IPS DF 6.9 (cell line): ENCODE measurements around the gene ADH1C.

ENCODE experiments used
- DNase-seq: peaks from one replicate; pipeline ENCODE4 v3.0.0-alpha.2; 2013; ENCODE audit warnings: low read depth, low spot score
- H3K27ac ChIP-seq: one replicate; pipeline ENCODE4 v1.5.1; 2013; ENCODE audit warnings: low read length, control low read depth
- H3K27me3 ChIP-seq: 2 replicates; pipeline ENCODE4 v1.6.1; 2013; ENCODE audit warnings: mild to moderate bottlenecking, low read length; ENCODE audit not compliant: control insufficient read depth, insufficient read depth
- H3K36me3 ChIP-seq: 2 replicates; pipeline ENCODE4 v1.6.1; 2013; ENCODE audit warnings: low read length; ENCODE audit not compliant: control insufficient read depth, insufficient read depth
- H3K4me1 ChIP-seq: 2 replicates; pipeline ENCODE4 v1.6.1; 2013; ENCODE audit warnings: low read length; ENCODE audit not compliant: control insufficient read depth, insufficient read depth
- H3K4me3 ChIP-seq: 2 replicates; pipeline ENCODE4 v1.5.1; 2013; ENCODE audit warnings: mild to moderate bottlenecking, low read length
- H3K9me3 ChIP-seq: 2 replicates; pipeline ENCODE4 v1.6.1; 2013; ENCODE audit warnings: low read length, inconsistent platforms; ENCODE audit not compliant: control insufficient read depth, insufficient read depth
- WGBS: extraction: QIAGEN DNeasy Blood & Tissue Kit; methylation state at CpG from one replicate; pipeline ENCODE4 v1.1.7; 2013; ENCODE audit warnings: mixed read lengths, missing lambda C conversion rate; ENCODE audit not compliant: insufficient read length, insufficient coverage; 5-methylcytosine and 5-hydroxymethylcytosine counted together

ADH1C gene

DNA sequence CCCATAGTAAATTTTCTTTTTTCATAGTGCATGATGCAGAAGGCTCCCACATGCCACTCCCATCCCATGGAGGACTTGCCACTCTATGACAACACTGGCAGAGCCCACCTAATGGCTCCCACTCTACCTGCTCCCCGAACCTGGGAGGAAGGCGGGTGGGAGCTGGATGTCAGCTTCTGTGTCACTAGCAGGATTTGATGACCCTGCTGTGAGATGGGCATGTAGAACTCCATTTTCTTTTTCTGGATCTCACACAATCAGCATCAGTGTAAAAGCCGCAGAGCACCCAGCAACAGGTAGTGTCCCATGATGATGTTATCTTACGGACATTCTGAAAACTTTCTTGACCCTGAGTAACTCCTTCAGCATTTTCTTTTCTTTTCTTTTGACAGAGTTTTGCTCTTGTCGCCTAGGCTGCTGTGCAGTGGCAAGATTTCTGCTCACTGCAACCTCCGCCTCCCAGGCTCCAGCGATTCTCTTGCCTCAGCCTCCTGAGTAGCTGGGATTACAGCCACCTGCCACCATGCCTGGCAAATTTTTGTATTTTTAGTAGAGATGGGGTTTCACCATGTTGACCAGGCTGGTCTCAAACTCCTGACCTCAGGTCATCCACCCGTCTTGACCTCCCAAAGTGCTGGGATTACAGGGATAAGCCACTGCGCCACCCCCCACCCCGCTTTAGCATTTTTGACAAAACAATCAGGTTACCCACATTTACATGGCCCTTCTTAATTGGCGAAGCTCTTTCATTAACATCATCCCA, 46.7 kb downstream of the ADH1C start:
- no CpG with 5 or more reads among the region's 11 CpGs for whole genome bisulfite sequencing
- no peak overlapping the region for H3K27ac ChIP-seq
- H3K4me3 ChIP-seq = no peak overlapping the region
- DNase-seq = no peak
- H3K4me1 ChIP-seq = no peaks in the 10 kb centered on the region
- H3K27me3 ChIP-seq = no peaks in the 10 kb centered on the region
- no peaks in the 10 kb centered on the region for H3K9me3 ChIP-seq
- no peaks in the 10 kb centered on the region for H3K36me3 ChIP-seq

DNA sequence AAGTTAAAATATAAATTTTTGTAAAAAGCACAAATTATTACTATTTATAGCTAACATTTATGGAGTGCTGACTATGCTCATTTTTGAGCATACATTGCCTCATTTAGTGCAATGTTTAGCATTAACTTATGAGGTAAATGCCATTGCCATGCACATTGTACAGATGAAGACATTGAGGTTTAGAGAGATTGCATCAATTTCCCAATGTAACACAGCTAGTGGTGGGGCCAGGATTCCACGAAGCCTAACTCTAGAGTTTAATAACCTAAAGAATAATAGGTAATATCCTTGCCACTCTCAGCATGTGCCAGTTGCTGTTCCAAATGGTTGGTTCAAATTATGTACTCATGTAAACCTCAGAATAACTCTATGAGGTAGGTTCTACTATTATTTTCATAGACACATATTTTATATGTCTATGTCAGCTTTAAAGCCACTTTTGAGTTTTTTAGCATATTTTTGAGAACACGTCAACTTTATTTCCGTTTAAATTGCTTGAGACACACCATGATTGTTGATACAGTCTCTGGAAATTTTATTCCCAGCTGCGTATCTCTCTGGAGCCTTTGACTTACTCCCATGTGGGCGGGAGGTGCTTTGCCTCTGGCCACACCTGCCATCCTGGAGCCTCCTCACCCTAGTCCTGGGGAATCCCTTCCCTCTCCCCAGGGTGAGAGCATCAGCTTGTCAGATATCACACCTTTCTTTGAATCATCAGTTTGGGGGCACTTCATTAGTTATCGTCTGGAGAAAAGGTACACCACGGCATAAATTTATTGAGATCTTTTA, 51.0 kb downstream of the ADH1C start:
- H3K27ac ChIP-seq = no peak overlapping the region
- H3K27me3 ChIP-seq = no peaks in the 10 kb centered on the region
- no peak overlapping the region for H3K4me3 ChIP-seq
- no peaks in the 10 kb centered on the region for H3K9me3 ChIP-seq
- H3K4me1 ChIP-seq = no peaks in the 10 kb centered on the region
- whole genome bisulfite sequencing = no CpG with 5 or more reads among the region's 7 CpGs
- H3K36me3 ChIP-seq = no peaks in the 10 kb centered on the region
- DNase-seq = no peak

DNA sequence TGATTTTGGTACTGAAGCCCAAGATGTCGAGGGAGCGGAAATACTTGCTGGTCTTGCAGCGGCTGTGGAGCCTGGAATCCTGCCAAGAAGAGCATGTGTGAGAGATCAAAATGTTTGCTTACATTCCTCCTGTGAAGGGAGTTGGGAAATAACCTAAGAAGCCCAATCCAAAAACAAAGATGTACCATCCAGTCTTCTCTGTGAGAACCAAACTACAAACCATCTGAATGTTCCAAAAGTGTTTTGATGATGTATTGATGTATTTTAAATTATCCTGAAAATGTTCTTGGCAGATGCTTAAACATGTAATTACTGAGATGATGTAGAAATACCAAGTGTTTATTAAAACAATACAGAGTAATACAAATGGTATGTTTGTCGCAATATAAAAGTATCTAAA, 51.6 kb downstream of the ADH1C start:
- H3K9me3 ChIP-seq = no peaks in the 10 kb centered on the region
- WGBS = no CpG with 5 or more reads among the region's 4 CpGs
- DNase-seq = no peak

DNA sequence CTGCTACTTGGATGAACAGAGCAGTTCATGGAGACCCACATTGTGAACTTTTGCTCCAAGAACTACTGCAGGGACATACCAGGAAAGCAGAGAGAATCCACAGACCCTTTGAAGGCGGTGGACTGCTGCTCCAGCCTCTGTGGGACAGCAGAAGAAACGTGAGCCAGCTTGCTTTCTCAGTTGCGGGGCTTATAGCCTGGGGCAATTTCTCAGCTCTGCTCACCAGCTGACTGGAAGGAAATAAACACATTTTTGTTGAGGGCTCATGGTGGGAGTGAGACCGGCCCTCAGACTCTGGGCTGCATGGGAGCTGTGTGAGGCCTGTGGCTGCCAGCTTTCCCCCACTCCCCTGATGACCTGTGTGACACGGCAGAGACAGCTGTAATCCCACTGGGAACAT, 59.2 kb downstream of the ADH1C start:
- no peak for DNase-seq
- no CpG with 5 or more reads among the region's 5 CpGs for WGBS
- Histone ChIP-seq H3K27me3 (no peaks in the 10 kb centered on the region), H3K4me1 (no peaks in the 10 kb centered on the region), H3K4me3 (no peak overlapping the region), H3K9me3 (no peaks in the 10 kb centered on the region), H3K27ac (no peak overlapping the region), H3K36me3 (no peaks in the 10 kb centered on the region)

More for the DNA sequence above, 51.6 kb downstream of the ADH1C start:
- H3K27me3 ChIP-seq = no peaks in the 10 kb centered on the region
- no peak overlapping the region for H3K27ac ChIP-seq
- H3K36me3 ChIP-seq = no peaks in the 10 kb centered on the region
- H3K4me1 ChIP-seq = no peaks in the 10 kb centered on the region
- H3K4me3 ChIP-seq = no peak overlapping the region

DNA sequence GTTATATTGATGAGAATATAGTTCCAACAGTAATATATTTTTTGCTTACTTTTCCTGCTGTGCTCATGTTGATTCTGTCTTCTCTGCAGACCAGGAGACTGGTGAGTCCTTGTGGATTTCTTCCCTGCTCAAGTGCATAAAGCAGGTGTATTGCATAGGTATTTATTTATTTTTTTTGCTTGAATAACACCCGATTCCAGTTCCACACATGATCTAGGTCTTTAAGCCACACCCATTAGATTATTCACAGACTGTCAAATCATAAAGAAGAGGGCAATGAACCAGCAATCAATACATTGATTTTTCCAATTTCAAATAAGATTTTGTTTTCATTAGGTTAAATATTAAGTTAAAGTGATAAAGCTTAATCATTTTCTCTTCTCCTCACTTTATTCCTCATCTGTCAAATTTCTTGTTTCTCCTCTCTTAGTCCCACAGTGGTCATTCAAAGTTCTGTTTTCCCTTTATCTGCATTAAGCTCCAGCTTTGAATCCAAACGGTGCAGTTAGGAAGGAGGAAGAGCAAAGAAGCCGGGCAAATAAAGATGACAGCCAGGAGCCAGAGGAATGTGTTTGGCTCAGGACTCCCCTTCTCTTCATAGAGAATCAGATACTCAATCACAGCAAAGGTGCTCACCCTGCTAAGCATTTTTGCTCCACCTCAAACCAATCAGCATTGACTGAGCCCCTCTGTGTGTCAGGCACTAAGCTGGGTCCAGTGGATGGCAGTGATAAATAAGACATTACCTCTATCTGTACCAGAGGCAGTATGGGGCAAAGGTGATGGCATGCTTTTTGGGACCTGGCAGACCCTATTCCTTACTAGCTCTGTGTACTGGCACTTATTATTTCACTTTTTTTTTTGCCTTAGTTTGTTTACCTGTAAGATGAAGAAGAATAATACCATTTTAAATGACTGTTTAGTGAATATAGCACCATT, 61.4 kb downstream of the ADH1C start, which contains the start of gene ADH1A:
Gene ADH1A (minus strand): TSS at position 138 of the 939 bp plus-strand sequence. CDS start 71 bp downstream, at position 67.
- DNase-seq = no peak
- Histone ChIP-seq H3K4me3 (no peak within 1 kb of the TSS), H3K27me3 (no peaks in the 10 kb centered on the region), H3K27ac (no peak within 1 kb of the TSS), H3K4me1 (no peaks in the 10 kb centered on the region), H3K9me3 (no peaks in the 10 kb centered on the region), H3K36me3 (no peaks in the 10 kb centered on the region)
- no CpG with 5 or more reads among the region's 3 CpGs for WGBS
